Activated B cell treated with CpG ODN at 0.5 μM for 24 hours (primary cell): Measurements from ENCODE around the gene RAPGEF6. TPM values are rescaled to one million over a fixed set of nuclear protein-coding genes. Genes with fewer than 3 reads are reported as not detected.

Source experiments
- ATAC-seq: fragments of 200-7000 bp; cut with Tn5 transposase; one replicate; pipeline ENCODE4 v1.10.0; 2021; ENCODE audit warnings: low read depth, mild to moderate bottlenecking, moderate library complexity
- CTCF ChIA-PET: fragments of 350-600 bp; sonication (Branson Sonifier 250); formaldehyde crosslinking; loops from one replicate; lab custom pipeline; 2021; ENCODE audit warnings: antibody characterized with exemption; lab: Charles Lee
- POLR2A ChIA-PET: fragments of 350-600 bp; sonication (Branson Sonifier 250); formaldehyde crosslinking; loops from one replicate; lab custom pipeline; 2021; ENCODE audit warnings: antibody characterized with exemption; lab: Charles Lee
- DNase-seq: peaks from one replicate; pipeline ENCODE4 v3.0.0; 2022
- H3K27ac Mint-ChIP-seq: one replicate; pipeline ENCODE4 v1.8.0; 2020; ENCODE audit warnings: mixed read lengths
- H3K27me3 Mint-ChIP-seq: one replicate; pipeline ENCODE4 v1.8.0; 2021; ENCODE audit warnings: mixed read lengths
- H3K36me3 Mint-ChIP-seq: one replicate; pipeline ENCODE4 v1.8.0; 2021; ENCODE audit warnings: low read depth, mixed read lengths
- H3K4me1 Mint-ChIP-seq: one replicate; pipeline ENCODE4 v1.8.0; 2021; ENCODE audit warnings: mixed read lengths
- H3K4me3 Mint-ChIP-seq: one replicate; pipeline ENCODE4 v1.8.0; 2020; ENCODE audit warnings: mild to moderate bottlenecking, mixed read lengths
- H3K9me3 Mint-ChIP-seq: one replicate; pipeline ENCODE4 v1.8.0; 2020; ENCODE audit warnings: mixed read lengths
- CTCF ChIP-seq: fragments of 200-600 bp; IDR thresholded peaks from one replicate; pipeline ENCODE4 v1.8.0; 2022; ENCODE audit warnings: antibody characterized with exemption, mild to moderate bottlenecking
- intact Hi-C: fragments of 100-400 bp; cut with micrococcal nuclease; formaldehyde crosslinking; loops from one replicate; pipeline ENCODE4 v1.15.1; 2024
- total RNA-seq: library from RNA; stranded (reverse); gene quantifications from 2 replicates; pipeline ENCODE4 v1.2.3, GENCODE V29; 2022

The RAPGEF6 gene
- total RNA-seq, 1 donor from 2014 or later, result 45.1 TPM

DNA sequence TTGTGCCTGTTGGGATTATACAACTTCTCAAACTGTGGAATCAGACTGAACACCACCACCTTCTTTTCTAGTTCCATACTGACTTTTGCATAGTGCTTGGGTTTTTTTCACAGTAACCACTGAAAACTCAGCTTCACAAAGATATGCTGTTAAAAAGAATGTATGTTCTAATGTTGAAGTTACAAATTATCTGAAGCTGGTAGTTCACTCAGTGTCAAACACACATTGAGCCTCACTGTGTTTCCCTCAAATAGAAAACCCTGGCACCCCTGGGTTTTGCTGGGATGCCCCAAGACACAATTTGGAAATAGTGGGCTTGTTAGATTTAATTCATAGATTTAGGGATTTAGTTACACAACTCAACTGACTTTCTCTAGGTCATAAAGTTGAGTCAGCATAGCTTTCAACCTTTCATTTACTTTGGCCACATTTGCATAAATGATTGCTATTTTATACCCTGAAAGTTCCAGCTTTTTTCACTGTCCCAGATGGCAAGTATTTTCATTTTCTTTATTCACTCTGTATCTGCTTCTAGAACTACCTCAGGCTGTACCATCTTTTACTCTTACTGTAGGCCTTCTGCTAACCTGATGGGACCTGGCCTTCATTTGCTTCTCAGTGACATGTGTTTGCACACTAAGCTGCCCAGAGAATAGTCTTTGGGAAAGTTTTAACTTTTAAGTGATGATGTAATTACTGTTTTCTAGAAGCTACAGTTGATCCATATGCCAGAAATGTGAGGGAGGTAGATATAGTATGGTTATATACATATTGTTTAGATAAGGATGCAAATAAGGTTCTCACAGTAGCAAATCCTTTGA is 256.1 kb downstream of the RAPGEF6 start:
- Mint-ChIP-seq H3K36me3 (peaks cover 22% of the 10 kb centered on the region), H3K27me3 (no peaks in the 10 kb centered on the region), H3K27ac (peak overlapping the region; percentile 98), H3K4me3 (peak overlapping the region; percentile 68), H3K4me1 (peaks cover 89% of the 10 kb centered on the region), H3K9me3 (no peaks in the 10 kb centered on the region)
- DNase-seq, result no peak
- ATAC-seq, result peak; percentile 18
- intact Hi-C loops, result loop anchor here (1.0 kb wide), 3 partner anchors 21 to 209 kb away; partner anchors contain the start of gene LYRM7
- POLR2A ChIA-PET, result interaction anchor here (0.5 to 10.5 kb wide), 12 partner anchors 17 to 213 kb away, joined by 3 to 190 read pairs (median 6); partner anchors contain the start of genes CDC42SE2 and HINT1
- TF ChIP-seq CTCF, result no peak
- CTCF ChIA-PET, result interaction anchor here (1.4 kb wide), 1 partner anchor 114 kb away, joined by 6 read pairs; the partner anchor contains the start of gene CDC42SE2

DNA sequence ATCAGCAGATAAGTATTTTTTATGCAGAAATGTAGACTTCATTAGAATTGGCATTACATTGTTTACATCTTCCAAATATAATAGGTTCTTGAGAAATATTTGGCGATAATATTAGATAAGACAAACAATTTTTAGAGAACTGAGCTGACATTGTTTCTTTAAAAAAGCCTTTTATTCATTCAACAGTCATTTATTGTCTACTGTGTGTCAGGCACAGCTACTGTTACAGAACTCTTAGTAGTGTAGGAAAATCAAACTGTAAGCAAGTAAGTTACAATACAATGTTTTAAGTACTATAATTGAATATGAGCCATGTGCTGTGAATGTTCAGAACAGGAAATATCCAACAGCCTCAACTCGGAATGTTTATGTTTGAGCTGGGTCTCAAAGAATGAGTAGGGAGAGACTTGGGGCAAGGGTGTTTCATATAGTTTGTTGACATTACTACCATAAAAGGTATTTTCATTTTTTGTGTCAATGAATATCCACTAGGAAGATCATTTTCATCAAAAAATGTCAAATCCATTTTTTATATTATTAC is 257.2 kb downstream of the RAPGEF6 start:
- no peak for ATAC-seq
- ChIA-PET CTCF (interaction anchor here (1.1 to 1.4 kb wide), 3 partner anchors 92 to 125 kb away, joined by 3 to 6 read pairs (median 4); partner anchors contain the start of gene CDC42SE2), POLR2A (interaction anchor here (0.5 to 10.5 kb wide), 6 partner anchors 9 to 125 kb away, joined by 3 to 190 read pairs (median 4); partner anchors contain the start of gene CDC42SE2)
- peaks cover 23% of the 10 kb centered on the region for H3K36me3 Mint-ChIP-seq
- no peaks in the 10 kb centered on the region for H3K27me3 Mint-ChIP-seq
- no peak for DNase-seq
- intact Hi-C loops, result no loop called here
- no peak for TF ChIP-seq CTCF
- H3K9me3 Mint-ChIP-seq, result no peaks in the 10 kb centered on the region
- H3K27ac Mint-ChIP-seq, result peak overlapping the region; percentile 82
- H3K4me3 Mint-ChIP-seq, result peak overlapping the region; percentile 24
- H3K4me1 Mint-ChIP-seq, result peaks cover 96% of the 10 kb centered on the region

GRCh38 chr5:131377346-131377745 is 257.7 kb downstream of the RAPGEF6 start:
- Mint-ChIP-seq H3K9me3 (no peaks in the 10 kb centered on the region), H3K4me3 (no peak overlapping the region), H3K27ac (peak overlapping the region; percentile 82), H3K36me3 (peaks cover 23% of the 10 kb centered on the region), H3K27me3 (no peaks in the 10 kb centered on the region), H3K4me1 (peaks cover 95% of the 10 kb centered on the region)
- no peak for DNase-seq
- POLR2A ChIA-PET, result interaction anchor here (0.5 to 10.5 kb wide), 5 partner anchors 9 to 113 kb away, joined by 3 to 190 read pairs (median 3); partner anchors contain the start of gene CDC42SE2
- CTCF ChIA-PET, result interaction anchor here (1.1 to 1.2 kb wide), 2 partner anchors 92 to 124 kb away, joined by 3 to 4 read pairs; no protein-coding TSS in a partner anchor
- intact Hi-C loops, result no loop called here
- TF ChIP-seq CTCF, result no peak
- ATAC-seq, result no peak

DNA sequence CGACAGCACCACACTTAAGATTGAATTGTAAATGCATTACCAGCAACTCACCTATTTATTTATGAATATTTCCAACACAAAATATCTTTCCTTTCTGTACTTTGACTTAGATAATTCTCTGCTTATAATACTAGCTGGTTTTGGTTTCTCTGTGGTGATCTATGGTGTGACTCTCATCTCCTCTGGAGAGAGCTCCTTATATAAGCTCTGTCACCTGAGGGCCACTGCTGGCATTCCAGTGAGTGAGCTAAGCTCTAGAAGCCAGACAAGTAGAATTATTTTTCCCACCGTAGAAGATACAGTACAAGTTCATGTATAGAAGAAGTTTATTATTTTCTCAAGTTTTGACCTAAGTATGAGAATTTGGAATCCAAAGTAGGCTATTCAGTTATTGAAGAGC is 259.7 kb downstream of the RAPGEF6 start:
- H3K4me1 Mint-ChIP-seq, result peaks cover 95% of the 10 kb centered on the region
- ATAC-seq, result no peak
- DNase-seq, result no peak
- intact Hi-C loops, result loop anchor here (1.0 kb wide), 1 partner anchor 11 kb away; no protein-coding TSS in a partner anchor
- H3K27me3 Mint-ChIP-seq, result no peaks in the 10 kb centered on the region
- H3K27ac Mint-ChIP-seq, result peak overlapping the region; percentile 82
- H3K9me3 Mint-ChIP-seq, result no peaks in the 10 kb centered on the region
- ChIA-PET POLR2A (interaction anchor here (0.6 to 10.5 kb wide), 9 partner anchors 10 to 212 kb away, joined by 3 to 190 read pairs (median 4); partner anchors contain the start of genes CDC42SE2 and HINT1), CTCF (no interaction called here)
- peaks cover 22% of the 10 kb centered on the region for H3K36me3 Mint-ChIP-seq
- H3K4me3 Mint-ChIP-seq, result peak overlapping the region; percentile 70
- TF ChIP-seq CTCF, result no peak

Other genes with a start within 250 kb of the RAPGEF6 start
- 29.8 and 34.0 TPM in 2 replicates for gene FNIP1, start 161.8 kb upstream of the RAPGEF6 start, total RNA-seq